GM18868 (cell line): ENCODE results near the gene CACNG8.

Experiments
- ATAC-seq: cut with Tn5 transposase; IDR thresholded peaks from one replicate; pipeline ENCODE4 v1.9.1; 2021; ENCODE audit warnings: mild to moderate bottlenecking, moderate library complexity; ENCODE audit not compliant: unreplicated experiment

CACNG8 gene

DNA sequence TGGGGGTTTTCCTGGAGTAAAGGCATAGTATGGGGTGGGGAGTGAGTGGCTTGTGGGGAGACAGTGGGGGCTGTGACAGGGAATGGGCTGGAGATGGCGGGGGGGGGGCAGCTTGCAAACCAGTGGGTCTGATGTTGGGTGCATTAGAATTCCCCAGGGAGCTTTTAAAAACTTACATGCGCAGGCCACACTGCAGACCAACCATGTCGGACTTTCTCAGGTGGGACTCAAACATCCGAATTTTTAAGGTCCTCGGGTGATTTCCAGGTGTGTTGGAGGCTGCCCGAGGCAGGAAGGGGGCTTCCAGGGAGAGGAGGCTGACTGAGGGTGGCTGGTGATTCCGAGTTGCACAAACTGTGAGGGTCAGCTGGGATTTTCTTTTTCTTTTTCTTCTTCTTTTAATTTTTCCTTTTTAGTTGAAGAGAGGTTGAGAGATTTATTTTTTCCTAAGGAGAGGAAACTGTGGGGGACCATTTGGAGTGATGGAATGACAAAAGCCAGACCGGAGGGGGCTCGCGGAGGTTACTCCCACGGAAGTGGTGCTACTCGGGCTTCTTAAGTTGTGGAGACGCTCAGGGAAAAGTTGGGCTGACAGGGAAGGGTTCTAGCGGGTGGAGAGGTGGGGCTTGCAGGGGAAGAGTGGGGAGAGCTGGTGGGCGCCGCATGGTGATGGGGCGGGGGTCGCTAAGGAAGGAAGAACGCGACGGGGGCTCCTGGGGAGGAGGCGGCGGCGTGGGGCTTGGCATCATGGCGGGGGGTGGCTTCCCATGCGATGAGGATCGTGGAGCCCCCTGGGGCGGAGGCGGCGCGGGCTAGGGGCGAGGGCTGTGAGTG lies 997 bp upstream of the CACNG8 start:
- no peak for ATAC-seq

DNA sequence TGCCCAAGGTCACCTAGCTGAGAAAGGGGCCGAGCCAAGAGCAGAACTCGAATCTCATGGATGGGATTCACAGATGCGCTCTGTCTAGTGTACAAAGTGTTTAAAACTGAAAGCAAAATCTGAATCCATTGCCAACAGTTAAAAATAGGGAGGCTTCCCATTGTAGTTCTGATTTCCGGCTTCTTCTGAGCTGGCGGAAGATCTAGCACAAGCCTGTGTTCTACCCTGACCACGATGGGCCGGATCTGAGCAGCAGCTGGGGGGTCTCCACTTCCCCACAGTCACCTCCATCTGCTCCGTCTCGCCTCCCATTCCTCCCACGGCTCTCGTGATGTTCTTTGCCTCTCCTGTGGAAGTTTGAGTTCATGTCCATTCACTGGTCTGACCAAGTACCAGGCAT lies 2.4 kb downstream of the CACNG8 start:
- no peak for ATAC-seq

GRCh38 chr19:53966931-53967330 lies 4.2 kb downstream of the CACNG8 start:
- no peak for ATAC-seq

- no peak for ATAC-seq
Measured at GRCh38 chr19:53969366-53969765, 6.6 kb downstream of the CACNG8 start.

- ATAC-seq = no peak
Measured at GRCh38 chr19:53971673-53972072, 8.9 kb downstream of the CACNG8 start.

DNA sequence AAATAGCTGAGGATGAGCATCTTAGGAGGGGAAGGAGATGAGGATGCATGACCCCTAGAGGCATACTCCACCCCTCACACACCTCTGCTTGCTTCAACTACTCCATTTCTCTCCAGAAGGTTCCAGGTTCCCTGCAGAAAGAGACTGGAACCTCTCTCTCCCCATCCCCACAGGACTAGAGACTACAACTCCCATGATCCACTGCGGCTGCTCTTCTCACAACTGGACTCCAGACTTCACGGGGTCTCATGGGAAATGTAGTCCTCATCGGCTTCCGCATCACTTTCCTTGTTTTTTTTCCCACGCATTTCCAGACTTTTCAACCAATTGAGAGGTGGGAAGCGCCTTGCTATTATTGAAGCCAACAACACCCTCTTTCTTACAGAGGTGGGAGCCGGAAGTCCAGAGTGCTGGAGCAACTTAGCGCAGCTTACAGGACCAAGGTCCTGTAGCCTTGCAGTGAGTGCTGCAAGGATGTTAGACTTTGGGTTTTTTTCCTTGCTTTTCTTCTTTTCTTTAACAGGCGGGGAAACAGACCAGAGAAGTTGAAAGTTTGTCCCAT lies 14.8 kb downstream of the CACNG8 start:
- no peak for ATAC-seq

- ATAC-seq = no peak
Measured at GRCh38 chr19:53977991-53978731, 15.4 kb downstream of the CACNG8 start.

DNA sequence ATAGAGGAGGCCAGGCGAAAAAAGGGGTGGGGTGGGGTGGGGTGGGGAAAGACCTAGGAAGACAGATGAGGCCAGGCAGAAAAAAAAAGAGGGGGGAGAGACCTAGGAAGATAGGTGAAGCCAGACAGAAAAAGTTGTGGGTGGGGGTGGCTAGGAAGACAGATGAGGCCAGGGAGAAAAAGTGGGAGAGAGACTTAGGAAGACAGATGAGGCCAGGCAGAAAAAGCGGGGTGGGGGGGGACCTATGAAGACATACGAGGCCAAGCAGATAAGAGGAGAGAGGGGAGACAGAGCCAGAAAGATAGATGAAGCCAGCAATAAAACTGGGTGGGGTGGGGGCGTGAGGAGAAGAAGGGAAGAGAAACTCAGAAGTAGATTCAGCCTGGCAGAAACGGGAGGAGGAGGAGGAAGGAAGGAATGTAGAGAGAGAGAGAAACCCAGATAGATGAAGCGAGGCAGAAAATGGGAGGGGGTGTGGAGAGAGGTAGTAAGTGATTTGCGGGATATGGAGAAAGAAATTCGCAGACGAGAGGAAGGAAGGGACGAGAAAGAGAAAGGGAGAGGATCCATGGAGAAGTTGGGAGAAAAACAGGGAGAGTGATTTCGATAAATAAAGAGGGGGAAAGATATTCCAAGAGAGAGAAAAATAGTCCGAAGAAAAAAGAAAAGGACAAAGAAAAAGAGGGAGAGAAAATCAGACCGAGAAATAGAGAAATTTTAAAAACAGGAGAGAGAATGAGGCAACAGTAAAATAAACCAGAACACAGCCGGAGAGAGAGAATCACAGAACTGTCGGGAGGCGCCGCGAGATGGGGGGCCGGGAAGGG lies 16.5 kb downstream of the CACNG8 start:
- no peak for ATAC-seq

DNA sequence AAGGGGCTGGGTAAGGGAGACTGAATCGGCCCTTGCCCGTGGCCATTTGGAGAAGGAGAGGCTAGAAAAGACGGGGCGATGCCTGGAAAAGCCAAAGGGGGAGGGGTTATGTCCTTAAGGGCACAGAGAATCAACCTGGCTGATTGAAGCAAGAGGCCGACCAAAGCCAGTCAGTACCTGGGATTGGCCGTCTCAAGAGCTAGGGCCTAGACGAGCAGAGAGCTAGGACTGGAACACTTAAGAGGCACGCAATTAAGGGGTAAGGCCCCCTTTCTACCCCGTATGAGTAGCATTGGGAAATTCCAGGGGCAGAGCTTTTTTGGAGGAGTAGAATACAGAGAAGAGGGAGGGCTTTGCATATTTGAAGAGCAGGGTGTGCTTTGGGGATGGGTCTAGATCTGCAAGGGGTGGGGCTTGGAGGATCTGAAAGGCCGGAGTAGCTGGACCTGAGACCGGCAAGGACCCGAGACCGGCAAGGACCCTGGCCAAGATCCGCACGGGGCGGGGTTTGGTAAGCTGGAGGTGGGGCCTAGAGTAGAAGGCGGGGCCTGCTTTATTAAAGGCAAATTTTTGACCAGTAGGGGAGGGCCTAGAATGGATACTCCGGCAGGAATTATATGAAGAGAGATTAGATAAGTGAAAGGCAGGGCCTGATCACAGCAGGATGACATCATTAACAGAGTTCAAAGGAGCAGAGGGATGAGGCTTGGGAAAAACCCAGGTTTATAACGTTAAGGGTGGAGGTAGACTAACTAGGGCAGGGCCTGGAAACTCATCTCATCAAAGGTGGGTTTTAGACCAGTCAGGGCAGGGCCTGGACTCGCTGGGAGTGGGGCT lies 18.0 kb downstream of the CACNG8 start:
- ATAC-seq = no peak

DNA sequence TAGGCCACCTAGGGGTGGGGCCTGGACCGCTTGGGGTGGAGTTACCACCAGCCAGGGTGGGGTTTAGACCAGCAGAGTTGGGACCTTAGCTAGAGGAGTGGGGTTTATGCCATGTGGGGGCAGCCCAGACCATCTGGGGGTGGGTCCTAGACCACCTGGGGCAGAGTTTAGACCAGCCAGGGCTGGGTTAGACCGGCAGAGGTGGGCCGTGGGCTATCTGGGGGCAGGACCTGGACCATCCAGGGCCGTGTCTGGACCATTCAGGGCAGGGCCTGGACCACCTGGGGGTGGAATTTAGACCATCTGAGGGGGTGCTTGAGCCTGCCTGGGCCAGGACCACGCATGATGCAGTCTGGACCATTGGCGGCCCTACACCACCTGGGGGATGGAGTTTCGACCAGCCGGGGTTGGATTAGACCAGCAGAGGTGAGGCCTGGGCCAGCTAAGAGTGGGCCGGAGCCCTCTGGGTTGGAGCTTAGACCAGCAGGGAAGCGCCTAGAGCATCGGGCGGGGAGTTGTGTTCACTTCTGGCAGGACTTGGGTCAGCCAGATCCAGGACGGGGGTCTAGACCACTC lies 18.7 kb downstream of the CACNG8 start:
- no peak for ATAC-seq

DNA sequence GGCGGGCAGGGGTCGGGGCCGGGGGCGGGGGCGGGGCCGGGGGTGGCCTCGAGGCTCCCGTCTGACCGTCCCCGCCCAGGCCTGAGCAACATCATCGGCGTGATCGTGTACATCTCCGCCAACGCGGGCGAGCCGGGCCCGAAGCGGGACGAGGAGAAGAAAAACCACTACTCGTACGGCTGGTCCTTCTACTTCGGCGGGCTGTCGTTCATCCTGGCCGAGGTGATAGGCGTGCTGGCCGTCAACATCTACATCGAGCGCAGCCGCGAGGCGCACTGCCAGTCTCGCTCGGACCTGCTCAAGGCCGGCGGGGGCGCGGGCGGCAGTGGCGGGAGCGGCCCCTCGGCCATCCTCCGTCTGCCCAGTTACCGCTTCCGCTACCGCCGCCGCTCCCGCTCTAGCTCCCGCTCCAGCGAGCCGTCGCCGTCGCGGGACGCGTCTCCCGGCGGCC lies 19.3 kb downstream of the CACNG8 start:
- no peak for ATAC-seq

- ATAC-seq = no peak
Measured at GRCh38 chr19:53982611-53983010, 19.9 kb downstream of the CACNG8 start.

DNA sequence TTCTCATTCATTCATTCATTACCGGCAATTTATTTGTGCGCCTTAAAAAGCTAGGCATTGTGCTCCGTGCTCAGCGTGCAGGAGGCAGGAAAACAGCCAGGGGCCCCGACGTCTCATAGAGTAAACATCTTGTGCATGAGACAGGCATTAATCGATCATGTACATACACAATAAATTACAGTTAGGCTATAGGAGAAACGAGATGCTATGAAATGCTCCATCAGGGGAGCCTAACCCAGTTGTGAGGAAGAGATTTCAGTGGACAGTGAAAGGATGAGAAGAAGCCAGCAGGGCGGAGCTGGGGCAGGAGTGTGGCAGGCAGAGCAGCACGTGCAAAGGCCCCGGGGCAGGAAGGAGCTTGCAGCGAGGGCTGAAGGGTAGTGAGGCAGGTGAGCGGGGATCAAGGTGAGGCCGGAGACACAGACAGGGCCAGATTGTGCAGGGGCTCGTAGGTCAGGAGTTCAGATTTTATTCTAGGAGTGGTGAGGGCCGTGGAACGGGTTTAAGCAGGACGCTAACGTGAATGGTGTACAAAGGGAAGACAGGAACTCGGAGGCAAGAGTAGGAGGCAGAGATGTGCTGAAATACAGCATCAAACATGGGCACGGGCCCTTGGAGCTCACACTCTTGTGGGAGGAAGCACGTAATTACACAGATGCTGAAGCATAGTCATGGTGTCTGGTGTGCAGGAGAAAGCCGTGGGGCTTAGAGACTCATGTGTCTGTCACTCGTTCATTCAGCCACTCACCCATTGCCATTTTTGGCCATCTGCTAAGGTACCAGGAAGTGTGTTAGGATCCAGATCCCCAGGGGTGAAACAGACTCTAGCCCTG lies 20.9 kb downstream of the CACNG8 start:
- no peak for ATAC-seq

- ATAC-seq = no peak
Measured at GRCh38 chr19:53985863-53986262, 23.1 kb downstream of the CACNG8 start.

GRCh38 chr19:53988981-53989380 lies 26.2 kb downstream of the CACNG8 start:
- ATAC-seq = no peak

DNA sequence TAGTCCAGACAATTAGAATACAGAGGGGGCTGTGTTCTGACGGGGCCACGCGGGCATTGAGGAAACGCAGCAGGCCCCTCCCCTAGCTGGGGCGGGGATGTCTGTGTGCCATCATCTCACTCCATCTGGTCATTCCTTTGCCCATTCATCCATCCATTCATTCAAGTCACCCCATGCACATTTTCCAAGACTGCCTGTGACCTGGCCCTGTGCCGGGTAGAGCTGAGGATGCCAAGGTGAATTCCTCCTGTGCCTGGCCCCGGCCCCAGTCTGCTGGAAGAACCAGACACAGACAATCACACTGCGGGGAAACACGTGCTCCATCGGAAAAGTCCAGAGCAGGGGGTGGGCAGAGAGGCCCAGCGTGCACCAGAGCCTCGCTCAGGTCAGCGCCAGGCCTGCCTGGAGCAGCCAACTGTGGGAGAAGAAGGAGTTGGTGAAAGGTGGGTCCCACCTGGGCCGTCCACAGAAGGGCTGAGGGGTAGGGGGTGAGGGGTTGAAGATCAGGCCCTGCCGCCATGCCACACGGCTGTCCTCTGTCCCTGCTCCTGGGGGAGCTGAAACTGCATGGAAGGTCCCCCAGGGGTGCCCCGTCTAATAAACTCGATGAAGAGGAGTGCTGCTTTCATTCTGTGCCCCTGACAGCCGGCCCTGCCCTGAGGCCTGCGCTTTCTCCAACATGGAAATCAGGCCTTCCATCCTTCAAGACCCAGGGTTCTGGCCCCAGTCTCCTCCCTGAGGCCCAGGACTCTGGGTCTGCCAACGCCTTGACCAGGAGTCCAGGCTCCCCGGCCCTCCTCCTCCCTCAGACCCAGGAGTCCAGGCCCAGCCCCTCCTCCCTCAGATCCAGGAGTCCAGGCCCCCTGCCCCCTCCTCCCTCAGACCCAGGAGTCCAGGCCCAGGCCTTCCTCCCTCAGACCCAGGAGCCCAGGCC lies 27.1 kb downstream of the CACNG8 start:
- no peak for ATAC-seq

- ATAC-seq = no peak
Measured at GRCh38 chr19:53991224-53992113, 28.7 kb downstream of the CACNG8 start, which contains the start of gene CACNG6. TSS of gene CACNG6 (plus strand) at chr19:53991637. CDS start at chr19:53992878, 1,241 bp downstream.
